ENCODE results near the gene PCNT.

DNA sequence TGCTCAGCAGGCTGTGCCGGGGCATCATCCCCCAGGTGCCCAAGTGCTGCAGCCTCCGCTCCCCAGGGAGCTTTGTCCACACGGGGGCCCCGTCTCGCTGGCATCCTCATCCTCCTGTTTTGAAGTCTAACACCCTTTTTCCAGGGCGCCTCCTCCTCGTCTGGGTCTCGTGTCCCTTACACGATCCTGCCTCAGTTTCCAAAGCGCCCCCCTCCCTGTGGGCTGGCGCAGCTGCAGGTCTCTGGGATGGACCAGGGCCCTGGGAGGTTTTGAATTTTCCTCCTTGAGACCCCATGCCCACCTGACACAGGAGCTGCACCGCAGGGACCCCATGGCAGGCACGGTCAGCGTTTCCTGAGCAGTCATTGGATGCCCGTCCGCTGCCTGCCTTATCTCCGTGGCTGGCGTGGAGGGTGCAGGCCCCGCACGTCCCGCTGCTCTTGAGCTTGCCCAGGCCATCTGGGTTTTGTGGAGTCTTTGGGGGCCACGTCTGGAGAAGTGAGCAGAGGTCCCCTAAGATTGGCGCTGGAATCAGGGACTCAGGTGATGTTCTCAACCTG lies 97.3 kb downstream of the PCNT start:
- TF ChIP-seq, protein P1, sequence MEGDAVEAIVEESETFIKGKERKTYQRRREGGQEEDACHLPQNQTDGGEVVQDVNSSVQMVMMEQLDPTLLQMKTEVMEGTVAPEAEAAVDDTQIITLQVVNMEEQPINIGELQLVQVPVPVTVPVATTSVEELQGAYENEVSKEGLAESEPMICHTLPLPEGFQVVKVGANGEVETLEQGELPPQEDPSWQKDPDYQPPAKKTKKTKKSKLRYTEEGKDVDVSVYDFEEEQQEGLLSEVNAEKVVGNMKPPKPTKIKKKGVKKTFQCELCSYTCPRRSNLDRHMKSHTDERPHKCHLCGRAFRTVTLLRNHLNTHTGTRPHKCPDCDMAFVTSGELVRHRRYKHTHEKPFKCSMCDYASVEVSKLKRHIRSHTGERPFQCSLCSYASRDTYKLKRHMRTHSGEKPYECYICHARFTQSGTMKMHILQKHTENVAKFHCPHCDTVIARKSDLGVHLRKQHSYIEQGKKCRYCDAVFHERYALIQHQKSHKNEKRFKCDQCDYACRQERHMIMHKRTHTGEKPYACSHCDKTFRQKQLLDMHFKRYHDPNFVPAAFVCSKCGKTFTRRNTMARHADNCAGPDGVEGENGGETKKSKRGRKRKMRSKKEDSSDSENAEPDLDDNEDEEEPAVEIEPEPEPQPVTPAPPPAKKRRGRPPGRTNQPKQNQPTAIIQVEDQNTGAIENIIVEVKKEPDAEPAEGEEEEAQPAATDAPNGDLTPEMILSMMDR (tag by site-specific recombination; IDR thresholded peaks at IDR 0.05), result no peak
- TF ChIP-seq, protein P2, sequence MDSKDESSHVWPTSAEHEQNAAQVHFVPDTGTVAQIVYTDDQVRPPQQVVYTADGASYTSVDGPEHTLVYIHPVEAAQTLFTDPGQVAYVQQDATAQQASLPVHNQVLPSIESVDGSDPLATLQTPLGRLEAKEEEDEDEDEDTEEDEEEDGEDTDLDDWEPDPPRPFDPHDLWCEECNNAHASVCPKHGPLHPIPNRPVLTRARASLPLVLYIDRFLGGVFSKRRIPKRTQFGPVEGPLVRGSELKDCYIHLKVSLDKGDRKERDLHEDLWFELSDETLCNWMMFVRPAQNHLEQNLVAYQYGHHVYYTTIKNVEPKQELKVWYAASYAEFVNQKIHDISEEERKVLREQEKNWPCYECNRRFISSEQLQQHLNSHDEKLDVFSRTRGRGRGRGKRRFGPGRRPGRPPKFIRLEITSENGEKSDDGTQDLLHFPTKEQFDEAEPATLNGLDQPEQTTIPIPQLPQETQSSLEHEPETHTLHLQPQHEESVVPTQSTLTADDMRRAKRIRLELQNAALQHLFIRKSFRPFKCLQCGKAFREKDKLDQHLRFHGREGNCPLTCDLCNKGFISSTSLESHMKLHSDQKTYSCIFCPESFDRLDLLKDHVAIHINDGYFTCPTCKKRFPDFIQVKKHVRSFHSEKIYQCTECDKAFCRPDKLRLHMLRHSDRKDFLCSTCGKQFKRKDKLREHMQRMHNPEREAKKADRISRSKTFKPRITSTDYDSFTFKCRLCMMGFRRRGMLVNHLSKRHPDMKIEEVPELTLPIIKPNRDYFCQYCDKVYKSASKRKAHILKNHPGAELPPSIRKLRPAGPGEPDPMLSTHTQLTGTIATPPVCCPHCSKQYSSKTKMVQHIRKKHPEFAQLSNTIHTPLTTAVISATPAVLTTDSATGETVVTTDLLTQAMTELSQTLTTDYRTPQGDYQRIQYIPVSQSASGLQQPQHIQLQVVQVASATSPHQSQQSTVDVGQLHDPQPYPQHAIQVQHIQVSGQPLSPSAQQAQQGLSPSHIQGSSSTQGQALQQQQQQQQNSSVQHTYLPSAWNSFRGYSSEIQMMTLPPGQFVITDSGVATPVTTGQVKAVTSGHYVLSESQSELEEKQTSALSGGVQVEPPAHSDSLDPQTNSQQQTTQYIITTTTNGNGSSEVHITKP (tag by site-specific recombination; IDR thresholded peaks at IDR 0.05), result no peak
- TF ChIP-seq TCF7L2 (IDR thresholded peaks at IDR 0.05; ENCODE audit: borderline replicate concordance, low read depth, low read length) (no peak), ZNF292 (tag by site-specific recombination; IDR thresholded peaks at IDR 0.05; ENCODE audit: borderline replicate concordance, low read depth) (no peak), ZNF776 (tag by site-specific recombination; IDR thresholded peaks at IDR 0.05; ENCODE audit: borderline replicate concordance) (no peak)
- TF ChIP-seq, protein P3, sequence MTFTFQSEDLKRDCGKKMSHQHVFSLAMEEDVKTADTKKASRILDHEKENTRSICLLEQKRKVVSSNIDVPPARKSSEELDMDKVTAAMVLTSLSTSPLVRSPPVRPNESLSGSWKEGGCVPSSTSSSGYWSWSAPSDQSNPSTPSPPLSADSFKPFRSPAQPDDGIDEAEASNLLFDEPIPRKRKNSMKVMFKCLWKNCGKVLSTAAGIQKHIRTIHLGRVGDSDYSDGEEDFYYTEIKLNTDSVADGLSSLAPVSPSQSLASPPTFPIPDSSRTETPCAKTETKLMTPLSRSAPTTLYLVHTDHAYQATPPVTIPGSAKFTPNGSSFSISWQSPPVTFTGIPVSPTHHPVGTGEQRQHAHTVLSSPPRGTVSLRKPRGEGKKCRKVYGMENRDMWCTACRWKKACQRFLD (tag by site-specific recombination; IDR thresholded peaks at IDR 0.05), result no peak
- TF ChIP-seq, protein P4, sequence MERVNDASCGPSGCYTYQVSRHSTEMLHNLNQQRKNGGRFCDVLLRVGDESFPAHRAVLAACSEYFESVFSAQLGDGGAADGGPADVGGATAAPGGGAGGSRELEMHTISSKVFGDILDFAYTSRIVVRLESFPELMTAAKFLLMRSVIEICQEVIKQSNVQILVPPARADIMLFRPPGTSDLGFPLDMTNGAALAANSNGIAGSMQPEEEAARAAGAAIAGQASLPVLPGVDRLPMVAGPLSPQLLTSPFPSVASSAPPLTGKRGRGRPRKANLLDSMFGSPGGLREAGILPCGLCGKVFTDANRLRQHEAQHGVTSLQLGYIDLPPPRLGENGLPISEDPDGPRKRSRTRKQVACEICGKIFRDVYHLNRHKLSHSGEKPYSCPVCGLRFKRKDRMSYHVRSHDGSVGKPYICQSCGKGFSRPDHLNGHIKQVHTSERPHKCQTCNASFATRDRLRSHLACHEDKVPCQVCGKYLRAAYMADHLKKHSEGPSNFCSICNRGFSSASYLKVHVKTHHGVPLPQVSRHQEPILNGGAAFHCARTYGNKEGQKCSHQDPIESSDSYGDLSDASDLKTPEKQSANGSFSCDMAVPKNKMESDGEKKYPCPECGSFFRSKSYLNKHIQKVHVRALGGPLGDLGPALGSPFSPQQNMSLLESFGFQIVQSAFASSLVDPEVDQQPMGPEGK (tag by site-specific recombination; IDR thresholded peaks at IDR 0.05), result no peak

All from HEK293 (cell line).